Astrocyte of the cerebellum (primary cell): Measurements from ENCODE around the gene ULK4.

Experiments
- DNase-seq: peaks from one replicate; pipeline ENCODE4 v3.0.0-alpha.2; 2011; ENCODE audit warnings: low read depth
- H3K4me3 ChIP-seq: 2 replicates; pipeline ENCODE4 v1.5.1; 2011; ENCODE audit warnings: mild to moderate bottlenecking, low read depth, low read length, moderate library complexity
- CTCF ChIP-seq: IDR thresholded peaks from 2 replicates; pipeline ENCODE4 v1.5.1; 2012; ENCODE audit warnings: low read length, low read depth, moderate library complexity, mild to moderate bottlenecking; ENCODE audit errors: missing control alignments
- in situ Hi-C: cut with HindIII; loops from 2 replicates; pipeline ENCODE4 v1.10.0; 2017; ENCODE audit warnings: low sequenced_read_pairs

The ULK4 gene

GRCh38 chr3:41960826-41961750, 815 bp downstream of the ULK4 start:
- no peak for TF ChIP-seq CTCF
- peak overlapping the region; percentile 94 for H3K4me3 ChIP-seq
- in situ Hi-C loops = no loop called here
- DNase-seq = peak; percentile 31

- H3K4me3 ChIP-seq = no peak overlapping the region
- in situ Hi-C loops = no loop called here
- no peak for TF ChIP-seq CTCF
- no peak for DNase-seq
Observed at GRCh38 chr3:41956574-41956973, 5.3 kb downstream of the ULK4 start.

GRCh38 chr3:41955192-41955591, 6.7 kb downstream of the ULK4 start:
- H3K4me3 ChIP-seq = no peak overlapping the region
- no peak for DNase-seq
- in situ Hi-C loops = no loop called here
- no peak for TF ChIP-seq CTCF

GRCh38 chr3:41943311-41943843, 18.5 kb downstream of the ULK4 start:
- no peak overlapping the region for H3K4me3 ChIP-seq
- no peak for TF ChIP-seq CTCF
- DNase-seq = no peak
- in situ Hi-C loops = no loop called here

- in situ Hi-C loops = no loop called here
- no peak for TF ChIP-seq CTCF
- H3K4me3 ChIP-seq = no peak overlapping the region
Observed at GRCh38 chr3:41940393-41940792, 21.5 kb downstream of the ULK4 start.

GRCh38 chr3:41936384-41936783, 25.5 kb downstream of the ULK4 start:
- in situ Hi-C loops = no loop called here
- no peak for TF ChIP-seq CTCF
- no peak overlapping the region for H3K4me3 ChIP-seq
- no peak for DNase-seq

More at GRCh38 chr3:41940393-41940792, 21.5 kb downstream of the ULK4 start:
- no peak for DNase-seq
